GM12872 (cell line): ENCODE measurements around the gene UTP11.
A peak's percentile ranks its signal among the peaks of the same experiment; 100 is the strongest.

Experiments used
- CTCF ChIP-seq: IDR thresholded peaks from 3 replicates; pipeline ENCODE4 v1.5.1; 2011; ENCODE audit warnings: low read depth, mild to moderate bottlenecking, low read length, moderate library complexity; ENCODE audit not compliant: insufficient read depth

The UTP11 gene

GRCh38 chr1:38026592-38027200 is 14.2 kb downstream of the UTP11 start:
- TF ChIP-seq CTCF, result peak; percentile 79

GRCh38 chr1:38027201-38028104 is 14.9 kb downstream of the UTP11 start:
- TF ChIP-seq CTCF, result no peak

GRCh38 chr1:38028105-38028591 is 15.6 kb downstream of the UTP11 start:
- no peak for TF ChIP-seq CTCF

GRCh38 chr1:38028671-38029070 is 16.1 kb downstream of the UTP11 start:
- TF ChIP-seq CTCF, result peak; percentile 32

GRCh38 chr1:38029081-38029681 is 16.6 kb downstream of the UTP11 start:
- TF ChIP-seq CTCF, result no peak

- TF ChIP-seq CTCF, result no peak
Measured at GRCh38 chr1:38029685-38030511, 17.4 kb downstream of the UTP11 start.
